GM19193 (cell line): ENCODE results near the gene AP3S1.
A peak's percentile ranks its signal among the peaks of the same experiment; 100 is the strongest.

Experiments
- POLR2A ChIP-seq: IDR thresholded peaks from 4 replicates; pipeline ENCODE4 v1.6.1; 2011; ENCODE audit not compliant: insufficient read depth, insufficient read length; ENCODE audit errors: extremely low read depth

Gene AP3S1

GRCh38 chr5:115841382-115842088, at the start of gene AP3S1, which contains the start of gene ATG12:
TSS of gene AP3S1 (plus strand) at chr5:115841935. CDS start at chr5:115842038, 103 bp downstream.
TSS of gene ATG12 (minus strand) at chr5:115841565. CDS start at chr5:115841552, 13 bp downstream.
- TF ChIP-seq POLR2A = peak; percentile 96

- no peak for TF ChIP-seq POLR2A
Measured at GRCh38 chr5:115795700-115796099, 46.0 kb upstream of the AP3S1 start.

- no peak for TF ChIP-seq POLR2A
Measured at GRCh38 chr5:115796656-115797055, 45.1 kb upstream of the AP3S1 start.

DNA sequence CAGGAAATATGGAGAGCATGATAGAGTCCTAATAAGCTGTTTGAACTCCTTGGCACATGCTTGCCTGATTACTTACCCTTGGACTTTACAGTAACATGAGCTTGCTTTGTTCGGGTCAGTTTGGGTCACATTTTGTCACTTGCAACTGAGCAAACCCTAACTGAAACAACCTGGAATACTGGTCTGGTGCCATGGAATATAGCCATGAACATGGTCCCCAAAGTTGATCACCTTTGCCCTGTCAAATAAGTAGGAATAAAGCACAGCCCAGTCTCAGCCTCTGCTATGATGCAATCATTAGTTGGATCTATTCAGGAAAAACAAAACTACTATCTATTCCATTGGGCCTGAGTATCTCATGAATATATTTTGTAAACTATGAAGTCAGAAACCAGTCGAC, 43.5 kb upstream of the AP3S1 start:
- no peak for TF ChIP-seq POLR2A

DNA sequence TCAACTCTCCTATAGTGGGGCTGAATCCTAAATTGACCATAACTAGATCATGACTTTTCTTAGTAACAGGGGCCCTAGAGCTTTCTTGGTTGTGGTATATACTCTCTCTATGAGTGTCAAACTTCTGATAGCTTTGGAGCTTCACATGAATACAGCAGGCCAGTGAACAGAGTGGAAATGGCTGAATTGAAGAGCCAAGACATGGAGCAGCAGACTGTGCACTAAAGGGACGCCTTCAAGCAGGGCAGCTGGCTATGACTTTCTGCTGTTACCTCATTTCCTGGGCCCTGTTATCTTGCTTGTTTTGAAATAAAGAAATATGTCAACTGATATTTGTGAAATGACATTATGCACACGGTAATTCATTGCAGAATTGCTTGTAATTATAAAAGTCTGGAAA, 41.6 kb upstream of the AP3S1 start:
- TF ChIP-seq POLR2A = no peak

- no peak for TF ChIP-seq POLR2A
Measured at GRCh38 chr5:115801152-115801551, 40.6 kb upstream of the AP3S1 start.

- no peak for TF ChIP-seq POLR2A
Measured at GRCh38 chr5:115801984-115802383, 39.8 kb upstream of the AP3S1 start.

GRCh38 chr5:115806986-115807653, 34.6 kb upstream of the AP3S1 start:
- TF ChIP-seq POLR2A = no peak

- TF ChIP-seq POLR2A = no peak
Measured at GRCh38 chr5:115807654-115808052, 34.1 kb upstream of the AP3S1 start.

DNA sequence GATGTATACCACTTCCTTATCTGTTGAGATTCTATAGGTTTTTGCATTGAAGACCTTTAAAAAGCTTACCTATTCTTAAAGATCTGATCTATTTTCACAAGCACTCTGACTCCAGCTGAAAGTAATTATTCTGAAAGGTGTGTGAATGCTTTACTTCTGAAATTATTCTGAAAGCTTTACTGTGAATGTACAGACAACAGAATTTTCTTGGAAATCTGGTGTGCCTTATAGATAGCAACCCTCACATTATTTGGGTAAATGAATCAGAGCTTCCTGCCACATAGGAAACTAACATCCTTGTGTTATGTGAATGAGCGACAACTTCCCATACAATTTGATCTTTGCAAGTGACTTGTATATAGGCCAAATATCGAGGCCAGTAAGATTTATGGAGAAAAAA, 31.8 kb upstream of the AP3S1 start:
- no peak for TF ChIP-seq POLR2A

DNA sequence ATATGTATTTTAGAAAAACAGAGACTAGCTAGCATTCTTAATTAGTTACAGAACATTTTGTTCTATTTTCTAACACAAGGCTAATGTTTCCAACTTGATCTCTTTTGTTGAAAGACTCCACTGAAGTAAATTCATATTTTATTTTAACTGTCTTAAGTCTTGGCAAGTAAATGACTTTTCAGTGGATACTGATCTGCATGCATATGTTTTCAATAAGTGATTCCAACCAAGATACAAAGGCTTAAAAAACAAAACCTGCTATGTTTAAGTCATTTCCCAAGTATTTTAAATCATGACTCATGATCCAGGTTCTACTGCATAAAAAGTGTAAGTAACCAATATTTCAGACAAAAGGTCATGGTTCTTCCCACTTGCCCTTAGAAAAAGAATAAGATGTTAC, 31.0 kb upstream of the AP3S1 start:
- no peak for TF ChIP-seq POLR2A

DNA sequence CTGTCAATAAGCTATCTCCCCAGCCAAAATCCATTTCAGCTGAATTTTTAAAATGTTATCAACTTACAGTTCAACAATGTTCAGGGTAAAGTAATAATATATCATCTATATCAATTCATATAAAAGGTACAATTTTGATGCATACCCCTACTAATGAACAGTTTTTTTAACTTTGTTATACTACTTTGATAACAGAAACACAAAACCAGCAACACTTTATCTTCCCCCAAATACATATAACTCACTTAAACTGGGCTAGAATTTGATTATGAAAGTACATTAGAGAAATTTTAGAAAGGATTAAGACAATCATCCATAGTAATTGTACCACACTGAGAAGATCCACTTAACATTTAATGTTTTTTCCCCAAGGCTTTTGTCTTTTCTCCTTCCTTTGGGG, 30.3 kb upstream of the AP3S1 start:
- TF ChIP-seq POLR2A = no peak

GRCh38 chr5:115812372-115812771, 29.4 kb upstream of the AP3S1 start:
- no peak for TF ChIP-seq POLR2A

GRCh38 chr5:115813719-115814118, 28.0 kb upstream of the AP3S1 start:
- TF ChIP-seq POLR2A = no peak

- no peak for TF ChIP-seq POLR2A
Measured at GRCh38 chr5:115815006-115815692, 26.6 kb upstream of the AP3S1 start.
